Ovary (tissue), 3 donors: ENCODE measurements around the gene GOLGA6L10.

Experiments used
- POLR2A ChIP-seq: fragments of 450-650 bp; IDR thresholded peaks from one replicate; pipeline ENCODE4 v1.6.1; 2017; ENCODE audit warnings: antibody characterized with exemption, mild to moderate bottlenecking, moderate library complexity
- TF ChIP-seq, protein P1 (sequence below), 3 donors: fragments of 450-650 bp in 2 of 3; fragments of 200-600 bp in 1 of 3; IDR thresholded peaks; one replicate each; pipeline versions ENCODE4 v1.5.1 to v1.8.0; 2016 to 2022; ENCODE audit warnings: antibody characterized with exemption in 3 of 3, mild to moderate bottlenecking in 1 of 3
- donor health status: DM: no; HTN: no; CAD: no.

DNA sequence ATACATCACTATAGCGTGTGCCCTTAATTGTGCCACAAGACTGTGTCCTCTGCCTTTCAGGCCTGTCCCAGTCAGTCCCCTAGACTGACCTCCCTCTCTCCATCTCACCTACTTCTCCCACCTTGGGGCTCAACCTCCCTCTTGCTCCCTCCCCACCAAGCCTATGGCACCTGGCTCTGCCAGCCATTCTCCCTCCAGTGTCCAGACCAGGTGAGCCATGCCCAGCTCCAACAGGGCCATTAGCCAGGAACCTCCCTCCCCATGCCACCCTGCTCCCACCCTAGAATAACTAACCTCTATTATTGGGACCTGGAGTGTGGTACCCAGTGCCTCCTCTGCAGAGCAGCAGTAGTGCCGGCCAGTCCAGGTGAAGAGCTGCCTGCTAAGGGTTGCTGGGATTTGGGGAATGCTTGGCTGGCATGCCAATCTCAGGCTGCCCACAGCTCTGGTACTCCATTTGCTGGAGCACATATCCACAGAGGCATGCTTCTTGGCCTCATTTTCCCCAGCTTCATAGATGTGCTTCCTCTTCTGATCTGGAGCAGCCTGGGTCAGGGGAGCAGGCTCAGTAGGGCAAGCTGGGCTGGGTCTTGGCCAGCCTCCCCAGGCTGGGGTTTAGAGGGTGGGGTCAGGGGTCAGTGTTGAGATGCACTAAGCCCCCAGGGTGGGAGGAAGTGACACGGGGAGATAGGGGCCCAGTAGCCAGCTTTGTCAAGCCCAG, 47.8 kb downstream of the GOLGA6L10 start:
- TF ChIP-seq, protein P1, sequence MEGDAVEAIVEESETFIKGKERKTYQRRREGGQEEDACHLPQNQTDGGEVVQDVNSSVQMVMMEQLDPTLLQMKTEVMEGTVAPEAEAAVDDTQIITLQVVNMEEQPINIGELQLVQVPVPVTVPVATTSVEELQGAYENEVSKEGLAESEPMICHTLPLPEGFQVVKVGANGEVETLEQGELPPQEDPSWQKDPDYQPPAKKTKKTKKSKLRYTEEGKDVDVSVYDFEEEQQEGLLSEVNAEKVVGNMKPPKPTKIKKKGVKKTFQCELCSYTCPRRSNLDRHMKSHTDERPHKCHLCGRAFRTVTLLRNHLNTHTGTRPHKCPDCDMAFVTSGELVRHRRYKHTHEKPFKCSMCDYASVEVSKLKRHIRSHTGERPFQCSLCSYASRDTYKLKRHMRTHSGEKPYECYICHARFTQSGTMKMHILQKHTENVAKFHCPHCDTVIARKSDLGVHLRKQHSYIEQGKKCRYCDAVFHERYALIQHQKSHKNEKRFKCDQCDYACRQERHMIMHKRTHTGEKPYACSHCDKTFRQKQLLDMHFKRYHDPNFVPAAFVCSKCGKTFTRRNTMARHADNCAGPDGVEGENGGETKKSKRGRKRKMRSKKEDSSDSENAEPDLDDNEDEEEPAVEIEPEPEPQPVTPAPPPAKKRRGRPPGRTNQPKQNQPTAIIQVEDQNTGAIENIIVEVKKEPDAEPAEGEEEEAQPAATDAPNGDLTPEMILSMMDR (IDR thresholded peaks at IDR 0.05), result no peak
- no peak for TF ChIP-seq POLR2A
